PC-9 (cell line): ENCODE results near the gene ACCS.

Experiments
- EZH2 ChIP-seq: fragments of 200-600 bp; sonication (generic); IDR thresholded peaks from 2 replicates; pipeline ENCODE4 v1.8.0; 2017; ENCODE audit warnings: antibody characterized with exemption, low read depth
- TF ChIP-seq, protein P1 (sequence below): fragments of 200-600 bp; sonication (generic); conservative IDR thresholded peaks from 2 replicates; pipeline ENCODE4 v1.6.1; 2017; ENCODE audit warnings: mixed run types, antibody characterized with exemption, mild to moderate bottlenecking, moderate library complexity

DNA sequence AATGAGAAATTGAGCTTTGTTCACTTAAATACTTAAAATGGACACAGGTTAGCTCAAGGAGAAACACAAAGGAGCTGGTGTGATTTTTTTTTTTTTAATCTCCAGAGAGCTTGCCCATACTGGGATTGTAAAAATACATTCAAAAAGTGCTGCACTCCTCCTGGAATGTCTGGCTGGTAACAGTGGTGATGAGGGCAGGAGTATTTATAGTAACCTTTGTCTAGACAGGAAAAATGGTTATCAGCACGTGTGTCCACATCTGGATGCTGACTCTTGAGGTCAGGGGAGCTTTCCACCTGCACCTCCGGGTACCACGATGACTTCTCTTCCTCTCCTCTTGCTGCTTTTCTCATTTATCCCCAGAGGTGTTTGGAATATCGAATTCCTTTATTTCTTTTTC lies 59.5 kb downstream of the ACCS start:
- TF ChIP-seq, protein P1, sequence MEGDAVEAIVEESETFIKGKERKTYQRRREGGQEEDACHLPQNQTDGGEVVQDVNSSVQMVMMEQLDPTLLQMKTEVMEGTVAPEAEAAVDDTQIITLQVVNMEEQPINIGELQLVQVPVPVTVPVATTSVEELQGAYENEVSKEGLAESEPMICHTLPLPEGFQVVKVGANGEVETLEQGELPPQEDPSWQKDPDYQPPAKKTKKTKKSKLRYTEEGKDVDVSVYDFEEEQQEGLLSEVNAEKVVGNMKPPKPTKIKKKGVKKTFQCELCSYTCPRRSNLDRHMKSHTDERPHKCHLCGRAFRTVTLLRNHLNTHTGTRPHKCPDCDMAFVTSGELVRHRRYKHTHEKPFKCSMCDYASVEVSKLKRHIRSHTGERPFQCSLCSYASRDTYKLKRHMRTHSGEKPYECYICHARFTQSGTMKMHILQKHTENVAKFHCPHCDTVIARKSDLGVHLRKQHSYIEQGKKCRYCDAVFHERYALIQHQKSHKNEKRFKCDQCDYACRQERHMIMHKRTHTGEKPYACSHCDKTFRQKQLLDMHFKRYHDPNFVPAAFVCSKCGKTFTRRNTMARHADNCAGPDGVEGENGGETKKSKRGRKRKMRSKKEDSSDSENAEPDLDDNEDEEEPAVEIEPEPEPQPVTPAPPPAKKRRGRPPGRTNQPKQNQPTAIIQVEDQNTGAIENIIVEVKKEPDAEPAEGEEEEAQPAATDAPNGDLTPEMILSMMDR = no peak
- no peak for TF ChIP-seq EZH2
